HEK293T (cell line): ENCODE results near the gene ASB14.

Experiments
- ELF4 ChIP-seq: fragments of 450-650 bp; IDR thresholded peaks from 2 replicates; pipeline ENCODE4 v1.6.1; 2017; ENCODE audit warnings: antibody characterized with exemption
- FOXK2 ChIP-seq: fragments of 450-650 bp; IDR thresholded peaks from 2 replicates; pipeline ENCODE4 v1.6.1; 2016; ENCODE audit warnings: mild to moderate bottlenecking
- LEF1 ChIP-seq: fragments of 450-650 bp; IDR thresholded peaks from 2 replicates; pipeline ENCODE4 v1.6.1; 2017; ENCODE audit warnings: mild to moderate bottlenecking, borderline replicate concordance

GRCh38 chr3:57278237-57278636 is 14.2 kb downstream of the ASB14 start:
- TF ChIP-seq ELF4 (no peak), FOXK2 (no peak), LEF1 (no peak)
